Natural killer cell (primary cell): ENCODE results near the gene TMEFF1. TPM values are rescaled to one million over a fixed set of nuclear protein-coding genes. Genes with fewer than 3 reads are reported as not detected.

Experiments
- ATAC-seq, 3 donors: fragments of 150-1000 bp in 2 of 3; fragments of 200-7000 bp in 1 of 3; cut with Tn5 transposase; 1 replicate in 1 of 3; 2 replicates in 2 of 3; pipeline ENCODE4 v1.10.0; 2021; ENCODE audit warnings: mild to moderate bottlenecking in 2 of 3, moderate library complexity in 2 of 3
- DNase-seq, 2 donors: peaks; one replicate each; pipeline versions ENCODE4 v3.0.0 to v3.0.0-alpha.2; 2013 to 2021; ENCODE audit warnings: mixed read lengths in 1 of 2
- H3K27ac ChIP-seq: one replicate; pipeline ENCODE4 v1.5.1; 2013; ENCODE audit warnings: mild to moderate bottlenecking, low read length
- H3K27me3 ChIP-seq: one replicate; pipeline ENCODE4 v1.6.1; 2013; ENCODE audit warnings: low read length; ENCODE audit not compliant: control insufficient read depth, insufficient read depth
- H3K36me3 ChIP-seq: one replicate; pipeline ENCODE4 v1.6.1; 2013; ENCODE audit warnings: low read length; ENCODE audit not compliant: control insufficient read depth, insufficient read depth
- H3K4me1 ChIP-seq: one replicate; pipeline ENCODE4 v1.6.1; 2013; ENCODE audit warnings: low read length; ENCODE audit not compliant: control insufficient read depth, insufficient read depth
- H3K4me3 ChIP-seq: one replicate; pipeline ENCODE4 v1.5.1; 2013; ENCODE audit warnings: low read length
- H3K9me3 ChIP-seq: one replicate; pipeline ENCODE4 v1.6.1; 2013; ENCODE audit warnings: low read length; ENCODE audit not compliant: control insufficient read depth, insufficient read depth
- H3K27ac Mint-ChIP-seq, 2 donors: one replicate each; pipeline ENCODE4 v1.8.0; 2022; ENCODE audit warnings: mild to moderate bottlenecking in 2 of 2, mixed read lengths in 2 of 2, moderate library complexity in 1 of 2
- H3K27me3 Mint-ChIP-seq, 2 donors: one replicate each; pipeline ENCODE4 v1.8.0; 2022; ENCODE audit warnings: low read depth in 2 of 2, mixed read lengths in 2 of 2
- H3K36me3 Mint-ChIP-seq: one replicate; pipeline ENCODE4 v1.8.0; 2022; ENCODE audit warnings: mixed read lengths
- H3K4me1 Mint-ChIP-seq, 2 donors: one replicate each; pipeline ENCODE4 v1.8.0; 2022; ENCODE audit warnings: mixed read lengths in 2 of 2
- H3K4me3 Mint-ChIP-seq: one replicate; pipeline ENCODE4 v1.8.0; 2022; ENCODE audit warnings: mild to moderate bottlenecking, moderate library complexity, mixed read lengths
- H3K9me3 Mint-ChIP-seq, 2 donors: one replicate each; pipeline ENCODE4 v1.8.0; 2022; ENCODE audit warnings: mixed read lengths in 2 of 2
- CTCF ChIP-seq: fragments of 200-600 bp; IDR thresholded peaks from one replicate; pipeline ENCODE4 v1.8.0; 2022; ENCODE audit warnings: antibody characterized with exemption
- WGBS: methylation state at CpG from one replicate; pipeline ENCODE4 v1.1.7; 2013; ENCODE audit warnings: missing lambda C conversion rate; ENCODE audit not compliant: insufficient coverage; 5-methylcytosine and 5-hydroxymethylcytosine counted together
- intact Hi-C: fragments of 100-400 bp; cut with micrococcal nuclease; formaldehyde crosslinking; loops from one replicate; pipeline ENCODE4 v1.14.2; 2022
- total RNA-seq, 4 donors: library from RNA; stranded (reverse); fragments of 120-200 nt in 1 of 4; gene quantifications; one replicate each; pipeline versions ENCODE4 v1.2.3 to v1.2.4, GENCODE V29; 2013 to 2022

Gene TMEFF1
- total RNA-seq, 3 donors from 2014 or later (not counting 1 experiment from before 2014, with no cell fraction given): 0.18 TPM; not detected in 2

- no peak overlapping the region for H3K4me3 ChIP-seq
- Mint-ChIP-seq H3K9me3 (peaks cover 0 to 6% of the 10 kb centered on the region in 2 donors), H3K27me3 (peaks cover 0 to 12% of the 10 kb centered on the region in 2 donors), H3K4me1 (no peaks in the 10 kb centered on the region), H3K27ac (no peak overlapping the region), H3K4me3 (no peak overlapping the region), H3K36me3 (no peaks in the 10 kb centered on the region)
- H3K4me1 ChIP-seq: no peaks in the 10 kb centered on the region
- DNase-seq: no peak
- no peak for TF ChIP-seq CTCF
- no peaks in the 10 kb centered on the region for H3K9me3 ChIP-seq
- no peaks in the 10 kb centered on the region for H3K36me3 ChIP-seq
- H3K27ac ChIP-seq: no peak overlapping the region
- intact Hi-C loops: no loop called here
- no peaks in the 10 kb centered on the region for H3K27me3 ChIP-seq
- ATAC-seq: no peak
- 57% methylated on average over 5 of the region's 5 CpGs for whole genome bisulfite sequencing
Observed at GRCh38 chr9:100619665-100620064, 146.7 kb downstream of the TMEFF1 start.

GRCh38 chr9:100623969-100624368 is 151.0 kb downstream of the TMEFF1 start:
- intact Hi-C loops: no loop called here
- TF ChIP-seq CTCF: no peak
- no CpG with 5 or more reads among the region's 1 CpG for whole genome bisulfite sequencing

GRCh38 chr9:100626949-100627348 is 154.0 kb downstream of the TMEFF1 start:
- Mint-ChIP-seq H3K4me3 (no peak overlapping the region), H3K27ac (no peak overlapping the region), H3K27me3 (peaks cover 3 to 6% of the 10 kb centered on the region in 2 donors), H3K9me3 (peaks cover 0 to 5% of the 10 kb centered on the region in 2 donors), H3K36me3 (no peaks in the 10 kb centered on the region), H3K4me1 (no peaks in the 10 kb centered on the region)
- no peak overlapping the region for H3K27ac ChIP-seq
- no peak for TF ChIP-seq CTCF
- no peak overlapping the region for H3K4me3 ChIP-seq
- no peaks in the 10 kb centered on the region for H3K9me3 ChIP-seq
- intact Hi-C loops: no loop called here
- WGBS: no CpG with 5 or more reads among the region's 1 CpG
- ATAC-seq: no peak
- H3K36me3 ChIP-seq: no peaks in the 10 kb centered on the region
- H3K4me1 ChIP-seq: no peaks in the 10 kb centered on the region
- H3K27me3 ChIP-seq: no peaks in the 10 kb centered on the region
- DNase-seq: no peak

More at GRCh38 chr9:100623969-100624368, 151.0 kb downstream of the TMEFF1 start:
- H3K36me3 ChIP-seq: no peaks in the 10 kb centered on the region
- Mint-ChIP-seq H3K9me3 (peaks cover 0 to 5% of the 10 kb centered on the region in 2 donors), H3K4me3 (no peak overlapping the region), H3K27ac (no peak overlapping the region), H3K4me1 (no peaks in the 10 kb centered on the region), H3K27me3 (no peaks in the 10 kb centered on the region), H3K36me3 (no peaks in the 10 kb centered on the region)
- H3K4me3 ChIP-seq: no peak overlapping the region
- no peaks in the 10 kb centered on the region for H3K9me3 ChIP-seq
- H3K27ac ChIP-seq: no peak overlapping the region
- H3K27me3 ChIP-seq: no peaks in the 10 kb centered on the region
- DNase-seq (no peak), ATAC-seq (no peak)
- H3K4me1 ChIP-seq: no peaks in the 10 kb centered on the region

Other genes with a start within 250 kb of the TMEFF1 start
- 10 to 100 TPM; 11.1 to 15.9 (median 13.2) TPM for gene TEX10, start 120.2 kb upstream of the TMEFF1 start, total RNA-seq
- 10 to 100 TPM; 11.3 to 15.6 (median 14.2) TPM for gene MSANTD3, start 46.0 kb upstream of the TMEFF1 start, total RNA-seq
- under 1 TPM; 0.21 to 0.63 (median 0.41) TPM for gene CAVIN4, start 104.9 kb downstream of the TMEFF1 start, total RNA-seq